HTERT RPE-1 (cell line): ENCODE data around the gene CLCN3.
"Not testable (repeated sequence)": the region's sequence is repeated elsewhere in the genome, so short reads cannot be mapped to it uniquely, and the experiment has no call there.

Experiments
- in situ Hi-C: fragments of 300-500 bp; cut with MboI; formaldehyde crosslinking; loops from 4 replicates; pipeline ENCODE4 v1.14.3; 2020; ENCODE audit warnings: low sequenced_read_pairs

Gene CLCN3

GRCh38 chr4:169690787-169691186 is 70.4 kb downstream of the CLCN3 start:
- in situ Hi-C loops, result no loop called here

DNA sequence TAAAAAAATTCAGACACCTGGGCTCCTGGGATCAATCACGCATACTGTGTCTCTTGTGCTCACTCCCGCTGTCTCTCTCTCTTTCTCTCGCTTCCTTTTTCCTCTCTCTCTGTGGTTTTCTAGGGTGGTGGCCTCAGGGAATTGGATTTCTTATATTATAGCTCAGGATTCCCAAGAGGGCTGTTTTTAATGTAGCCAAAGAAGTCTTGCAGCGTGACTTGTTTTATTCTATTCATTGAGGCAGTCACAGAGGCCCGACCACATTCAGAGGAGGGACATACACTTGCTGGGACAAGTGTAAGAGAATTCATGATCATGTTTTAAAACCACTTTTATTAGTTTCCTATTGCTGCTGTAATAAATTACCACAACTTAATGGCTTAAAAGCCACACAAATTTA is 78.0 kb downstream of the CLCN3 start:
- in situ Hi-C loops, result no loop called here

DNA sequence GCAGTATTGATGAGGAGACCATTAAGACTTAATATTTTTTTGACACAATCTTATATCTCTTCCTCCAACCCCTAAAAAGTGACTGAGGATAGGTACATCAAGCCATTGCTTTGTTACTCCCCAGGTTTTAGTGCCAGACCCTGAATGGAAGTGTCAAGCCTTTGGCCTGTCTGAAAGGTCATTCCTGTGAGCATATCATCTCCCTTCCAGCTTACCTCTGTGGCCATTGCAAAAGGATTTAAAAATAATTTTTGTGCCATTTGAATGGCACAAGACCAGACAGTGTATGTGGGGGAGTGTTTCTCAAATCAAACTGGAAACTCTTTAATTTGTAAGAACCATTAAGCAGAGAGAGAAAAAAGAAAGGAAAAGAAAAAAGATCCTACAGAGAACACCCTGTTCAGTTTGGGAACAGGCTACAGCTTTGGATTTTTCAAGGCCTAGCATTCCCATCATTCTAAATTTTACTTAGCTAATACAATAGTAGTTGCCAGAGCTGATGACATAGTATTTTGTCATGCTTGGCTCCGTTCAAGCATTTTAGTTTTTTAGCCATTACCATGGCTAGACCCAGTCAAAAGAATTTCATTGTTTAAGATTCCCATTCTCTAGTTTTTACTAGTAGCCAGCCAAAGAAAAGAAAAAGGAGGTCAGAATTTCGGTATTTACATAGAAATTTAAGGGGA is 87.7 kb downstream of the CLCN3 start:
- in situ Hi-C loops, result no loop called here

- in situ Hi-C loops, result no loop called here
These were observed 95.4 kb downstream of the CLCN3 start for GRCh38 chr4:169715826-169716225.

GRCh38 chr4:169716677-169717076 is 96.3 kb downstream of the CLCN3 start:
- in situ Hi-C loops, result no loop called here

DNA sequence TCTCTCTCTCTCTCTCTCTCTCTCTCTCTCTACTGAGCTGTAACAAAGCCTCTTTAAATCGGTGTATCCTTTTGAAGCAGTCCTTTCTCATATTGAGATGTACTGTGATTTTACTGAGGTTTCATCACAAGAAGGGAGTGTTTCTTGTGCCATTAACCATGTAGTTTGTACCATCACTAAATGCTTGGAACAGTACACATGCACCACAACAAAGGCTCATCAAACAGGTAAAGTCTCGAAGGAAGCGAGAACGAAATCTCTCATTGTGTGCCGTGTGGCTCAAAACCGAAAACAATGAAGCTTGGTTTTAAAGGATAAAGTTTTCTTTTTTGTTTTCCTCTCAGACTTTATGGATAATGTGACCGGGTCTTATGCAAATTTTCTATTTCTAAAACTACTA is 100.2 kb downstream of the CLCN3 start:
- in situ Hi-C loops, result no loop called here

DNA sequence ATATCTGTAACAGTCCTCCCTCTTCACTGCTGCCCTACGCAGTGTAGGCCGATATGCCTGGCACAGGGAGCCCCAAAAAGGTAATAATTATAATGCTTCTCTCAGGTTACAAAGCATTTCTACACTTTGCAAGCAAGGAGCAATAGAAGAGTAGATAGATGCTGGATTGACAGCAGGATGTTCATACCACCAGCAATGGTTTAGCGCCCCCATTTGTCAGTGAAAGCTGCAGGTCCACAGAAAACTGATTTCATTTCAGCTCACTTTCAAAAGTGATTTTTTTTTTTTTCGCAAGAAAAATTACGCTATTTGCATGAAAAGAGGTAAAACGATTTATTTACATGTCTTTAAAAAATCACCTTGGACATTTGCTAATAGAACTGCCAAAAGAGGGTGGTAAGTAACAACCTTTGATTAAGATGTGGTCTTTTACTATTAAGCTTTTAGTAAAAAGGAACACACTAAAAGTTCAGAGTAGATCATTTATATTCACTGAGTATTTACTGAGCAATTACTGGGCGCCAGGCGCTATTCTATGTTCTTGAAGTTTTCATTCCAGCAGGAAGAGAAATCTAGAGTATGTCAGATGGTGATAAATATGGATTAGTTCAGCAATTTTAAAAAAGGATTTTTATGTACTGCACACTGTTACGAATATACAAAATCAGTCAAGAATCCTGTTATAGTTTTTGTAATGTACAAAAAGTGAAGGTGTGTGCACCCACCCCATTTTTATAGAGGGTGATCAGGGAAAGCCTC is 103.0 kb downstream of the CLCN3 start:
- in situ Hi-C loops, result no loop called here

GRCh38 chr4:169724260-169724659 is 103.9 kb downstream of the CLCN3 start:
- in situ Hi-C loops, result no loop called here

DNA sequence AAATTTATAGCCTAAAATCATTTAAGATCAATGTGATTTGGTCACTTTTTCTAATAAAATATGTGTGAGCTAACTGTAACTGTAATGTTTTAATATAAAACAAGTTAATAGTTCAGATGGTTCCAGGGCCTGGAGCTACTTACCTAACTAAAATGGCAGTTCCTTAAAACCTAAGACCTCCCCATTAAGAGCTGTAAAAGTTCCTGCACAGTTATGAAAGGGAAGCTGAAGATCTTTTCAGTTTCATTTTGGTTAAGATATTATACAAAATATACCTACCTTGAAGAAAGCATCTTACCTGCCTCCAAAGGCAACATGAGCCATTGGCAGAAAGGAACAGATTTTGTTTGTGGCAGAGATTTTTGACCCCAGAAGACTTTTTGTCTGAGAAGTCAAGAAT is 107.2 kb downstream of the CLCN3 start:
- in situ Hi-C loops, result no loop called here

- in situ Hi-C loops, result no loop called here
These were observed 110.2 kb downstream of the CLCN3 start for GRCh38 chr4:169730564-169730963.

DNA sequence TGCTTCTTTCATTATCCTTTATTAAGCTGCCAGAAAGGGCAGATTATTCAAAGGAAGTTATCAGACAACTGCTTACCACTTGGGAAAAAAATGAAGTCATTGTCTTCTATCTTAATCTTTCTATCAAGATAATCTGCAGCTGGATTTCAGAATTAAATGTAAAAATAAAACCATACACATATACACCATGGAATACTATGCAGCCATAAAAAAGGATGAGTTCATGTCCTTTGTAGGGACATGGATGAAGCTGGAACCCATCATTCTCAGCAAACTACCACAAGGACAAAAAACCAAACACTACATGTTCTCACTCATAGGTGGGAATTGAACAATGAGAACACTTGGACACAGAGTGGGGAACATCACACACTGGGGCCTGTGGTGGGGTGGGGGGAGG is 118.2 kb downstream of the CLCN3 start:
- in situ Hi-C loops, result not testable (repeated sequence)

GRCh38 chr4:169741569-169741968 is 121.2 kb downstream of the CLCN3 start:
- in situ Hi-C loops, result no loop called here

DNA sequence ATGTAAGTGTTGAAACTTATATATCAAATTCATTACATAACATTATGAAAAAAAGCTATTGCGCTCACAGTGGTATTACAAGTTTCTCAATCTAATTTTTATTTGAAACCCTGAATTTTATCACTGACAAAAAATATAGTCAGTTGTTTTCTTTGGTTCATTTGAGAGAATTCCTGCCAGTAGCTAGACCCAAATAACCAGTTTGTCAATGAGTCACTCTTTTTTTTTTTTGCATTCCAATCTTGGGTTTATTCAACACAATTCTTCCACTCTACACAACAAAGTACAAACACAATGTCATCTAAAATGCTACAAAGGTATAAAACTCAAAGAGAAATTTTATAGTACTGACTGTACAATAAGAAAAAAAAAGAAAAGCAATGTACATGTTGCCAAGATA is 124.2 kb downstream of the CLCN3 start:
- in situ Hi-C loops, result no loop called here

DNA sequence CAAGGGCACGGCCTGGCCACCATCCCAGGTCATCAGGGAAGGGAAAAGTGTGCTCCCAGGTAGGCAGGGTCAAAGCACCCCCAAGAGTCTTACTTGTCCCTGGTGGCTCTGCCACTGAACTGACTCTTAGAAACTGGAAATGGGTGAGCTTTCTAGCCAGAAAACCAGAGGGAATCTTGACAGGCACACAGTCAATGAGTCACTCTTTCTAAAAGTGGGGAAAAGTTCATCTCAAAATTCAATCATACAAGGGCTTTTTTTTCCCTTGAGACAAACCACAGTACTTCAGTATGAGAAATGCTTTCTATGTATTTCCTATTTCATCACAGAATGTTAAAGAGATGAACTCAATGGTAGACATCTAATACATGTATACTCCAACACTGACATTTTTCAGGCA is 124.9 kb downstream of the CLCN3 start:
- in situ Hi-C loops, result no loop called here

DNA sequence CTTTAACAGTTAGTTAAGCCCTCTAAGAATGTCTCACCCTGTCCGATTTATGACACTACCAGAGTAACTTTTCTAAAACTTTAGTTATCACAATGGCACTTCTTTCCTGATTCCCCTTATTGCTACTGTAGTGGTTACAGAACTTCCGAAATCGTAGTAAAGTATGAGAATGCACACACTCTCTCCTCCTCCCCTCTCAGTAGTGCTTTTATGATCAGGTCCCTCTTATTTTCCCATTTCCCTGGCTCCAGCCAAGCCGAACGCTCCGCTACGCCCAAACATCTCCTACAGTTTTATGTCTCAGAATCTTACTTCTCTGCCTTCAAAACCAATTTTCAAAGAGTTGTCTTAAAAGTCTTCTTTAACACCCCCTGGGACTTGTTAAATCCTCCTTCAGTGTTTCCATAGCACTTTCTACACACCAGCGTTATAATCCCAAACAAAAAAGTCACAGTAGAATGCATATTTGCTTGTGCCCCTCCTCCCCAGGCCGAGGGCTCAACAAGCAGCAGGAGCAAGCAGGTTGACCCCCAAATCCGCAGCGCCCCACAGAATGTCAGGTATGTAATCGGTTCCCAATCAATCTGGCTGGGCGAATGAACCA is 136.7 kb downstream of the CLCN3 start:
- in situ Hi-C loops, result no loop called here

GRCh38 chr4:169757575-169758184 is 137.3 kb downstream of the CLCN3 start, which contains the start of gene HPF1:
TSS of gene HPF1 (minus strand) at chr4:169757944. CDS start at chr4:169757877, 67 bp downstream.
- in situ Hi-C loops, result no loop called here

- in situ Hi-C loops, result no loop called here
These were observed 138.1 kb downstream of the CLCN3 start for GRCh38 chr4:169758401-169758962.

- in situ Hi-C loops, result no loop called here
These were observed 141.5 kb downstream of the CLCN3 start for GRCh38 chr4:169761846-169762245.

DNA sequence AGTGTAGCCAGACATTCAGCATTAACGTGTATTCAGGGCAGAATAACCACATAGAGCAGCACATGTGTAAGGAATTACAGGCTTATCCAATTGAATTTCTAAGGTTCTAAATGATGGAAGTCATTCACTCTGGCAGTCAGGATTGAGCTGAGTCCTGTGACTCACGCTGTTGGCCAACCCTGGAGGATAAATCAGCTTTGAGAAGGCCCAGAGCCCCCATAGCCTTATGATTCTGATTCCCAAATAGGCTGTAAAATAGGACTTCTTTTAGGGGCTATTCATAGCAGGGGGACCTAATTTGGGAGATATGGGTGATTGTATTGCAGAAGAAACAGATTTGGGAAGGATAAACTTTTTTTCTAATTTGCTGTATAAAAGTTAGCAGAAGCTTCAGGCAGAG is 145.5 kb downstream of the CLCN3 start:
- in situ Hi-C loops, result no loop called here

- in situ Hi-C loops, result no loop called here
These were observed 146.4 kb downstream of the CLCN3 start for GRCh38 chr4:169766741-169767140.

DNA sequence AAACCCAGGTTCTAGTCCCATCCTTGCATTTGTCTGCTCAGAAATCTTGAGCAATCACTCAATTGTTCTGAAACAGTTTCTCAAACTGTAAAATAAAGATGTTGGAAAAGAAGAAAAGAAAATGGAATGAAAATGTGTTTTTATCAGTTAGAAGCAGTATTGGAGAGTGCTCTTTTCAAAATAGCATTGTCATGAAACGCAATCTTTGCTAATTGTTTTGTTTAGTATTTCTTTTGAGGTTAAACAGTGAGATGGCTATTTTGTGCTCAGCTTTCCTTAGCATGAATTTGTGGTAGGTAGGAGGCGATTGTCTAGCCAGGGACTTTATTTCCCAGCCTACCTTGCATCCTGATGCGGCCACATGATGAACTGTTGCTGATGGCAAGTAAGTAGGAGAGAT is 148.0 kb downstream of the CLCN3 start:
- in situ Hi-C loops, result no loop called here
